Mucosa of descending colon (tissue), 3 donors: Measurements from ENCODE around the gene OR11G2. TPM values are rescaled to one million over a fixed set of nuclear protein-coding genes. Genes with fewer than 3 reads are reported as not detected.
"Not testable (repeated sequence)": the region's sequence is repeated elsewhere in the genome, so short reads cannot be mapped to it uniquely, and the experiment has no call there.

Experiments used
- ATAC-seq: fragments of 200-7000 bp; cut with Tn5 transposase; one replicate; pipeline ENCODE4 v1.9.1; 2020; ENCODE audit warnings: mild to moderate bottlenecking, moderate library complexity
- DNase-seq, 3 donors: peaks; one replicate each; pipeline ENCODE4 v3.0.0-alpha.2; 2020
- H3K36me3 ChIP-seq: fragments of 200-600 bp; one replicate; pipeline ENCODE4 v1.8.0; 2021; ENCODE audit warnings: low read depth, mild to moderate bottlenecking
- H3K4me1 ChIP-seq: fragments of 200-600 bp; one replicate; pipeline ENCODE4 v1.8.0; 2021; ENCODE audit warnings: low read depth, mild to moderate bottlenecking
- H3K4me3 ChIP-seq: fragments of 200-600 bp; one replicate; pipeline ENCODE4 v1.8.0; 2021; ENCODE audit warnings: mild to moderate bottlenecking
- H3K9me3 ChIP-seq: fragments of 200-600 bp; one replicate; pipeline ENCODE4 v1.8.0; 2021; ENCODE audit warnings: mild to moderate bottlenecking
- CTCF ChIP-seq: fragments of 200-600 bp; IDR thresholded peaks from one replicate; pipeline ENCODE4 v1.8.0; 2022; ENCODE audit warnings: antibody characterized with exemption, mild to moderate bottlenecking
- intact Hi-C, 2 donors: fragments of 100-400 bp; cut with DNase I in 1 of 2; cut with micrococcal nuclease in 1 of 2; formaldehyde crosslinking; loops; one replicate each; pipeline versions ENCODE4 v1.11.0 to v1.11.1; 2022; cut with DNase I, micrococcal nuclease
- total RNA-seq, 3 donors: library from RNA; stranded (reverse); fragmentation: NEBNext Ultra II Directional in 2 of 3; extraction: Animal tissue kit (Norgen Biotek cat#: 25700) in 2 of 3; gene quantifications; one replicate each; pipeline versions ENCODE4 v1.2.1 to v1.2.4, GENCODE V29; 2021 to 2023
- donor health status: DM: no; HTN: no; CAD: no; lungs with moderate emphysema.
- donor health status: DM: no; HTN: no; CAD: no.
- donor health status: DM: no; HTN: yes; CAD: no.

OR11G2 gene
- total RNA-seq, 3 donors from 2014 or later: not detected

GRCh38 chr14:20191396-20191795 lies 700 bp downstream of the OR11G2 start:
- DNase-seq (no peak), ATAC-seq (no peak)
- TF ChIP-seq CTCF: no peak
- H3K9me3 ChIP-seq: no peaks in the 10 kb centered on the region
- H3K36me3 ChIP-seq: no peaks in the 10 kb centered on the region
- H3K4me3 ChIP-seq: no peak overlapping the region
- no peaks in the 10 kb centered on the region for H3K4me1 ChIP-seq
- intact Hi-C loops: no loop called here

GRCh38 chr14:20194101-20194500 lies 3.4 kb downstream of the OR11G2 start:
- no peak overlapping the region for H3K4me3 ChIP-seq
- no peaks in the 10 kb centered on the region for H3K4me1 ChIP-seq
- H3K36me3 ChIP-seq: no peaks in the 10 kb centered on the region
- TF ChIP-seq CTCF: no peak
- ATAC-seq (no peak), DNase-seq (no peak)
- intact Hi-C loops: no loop called here
- H3K9me3 ChIP-seq: no peaks in the 10 kb centered on the region

- H3K4me1 ChIP-seq, ATAC-seq, DNase-seq, H3K36me3 ChIP-seq, H3K9me3 ChIP-seq, H3K4me3 ChIP-seq, intact Hi-C loops: not testable (repeated sequence)
These were observed 4.5 kb downstream of the OR11G2 start for GRCh38 chr14:20195170-20195569.

- Histone ChIP-seq H3K9me3 (no peaks in the 10 kb centered on the region), H3K4me3 (no peak overlapping the region), H3K4me1 (no peaks in the 10 kb centered on the region), H3K36me3 (no peaks in the 10 kb centered on the region)
- intact Hi-C loops: no loop called here
- ATAC-seq (no peak), DNase-seq (no peak)
- no peak for TF ChIP-seq CTCF
These were observed 5.2 kb downstream of the OR11G2 start for GRCh38 chr14:20195911-20196310.

- H3K9me3 ChIP-seq: no peaks in the 10 kb centered on the region
- H3K4me1 ChIP-seq: no peaks in the 10 kb centered on the region
- TF ChIP-seq CTCF: no peak
- H3K4me3 ChIP-seq: no peak overlapping the region
- DNase-seq: no peak
- intact Hi-C loops: no loop called here
- H3K36me3 ChIP-seq: no peaks in the 10 kb centered on the region
- no peak for ATAC-seq
These were observed 6.8 kb downstream of the OR11G2 start for GRCh38 chr14:20197459-20197858.

- ATAC-seq: no peak
- intact Hi-C loops: no loop called here
These were observed 8.3 kb downstream of the OR11G2 start for GRCh38 chr14:20198991-20199390.

More at GRCh38 chr14:20198991-20199390, 8.3 kb downstream of the OR11G2 start:
- Histone ChIP-seq H3K9me3 (no peaks in the 10 kb centered on the region), H3K4me3 (no peak overlapping the region), H3K4me1 (no peaks in the 10 kb centered on the region), H3K36me3 (no peaks in the 10 kb centered on the region)
- TF ChIP-seq CTCF: no peak
- no peak for DNase-seq
